Measurements from ENCODE around the gene OXER1. TPM values are rescaled to one million over a fixed set of nuclear protein-coding genes. Genes with fewer than 3 reads are reported as not detected.

The OXER1 gene
- total RNA-seq (under 1 TPM in 1 of 2 experiments, not detected in 1; 0.11 TPM), polyA plus RNA-seq (0.15 TPM)

- no peak for DNase-seq
- peaks cover 0 to 3% of the 10 kb centered on the region in 2 donors for H3K27me3 Mint-ChIP-seq
- no peaks in the 10 kb centered on the region for H3K4me1 Mint-ChIP-seq
- H3K27ac Mint-ChIP-seq: peak within 1 kb of the TSS in 3 of 8 donors; percentile 54 to 96 (median 66)
- H3K9me3 Mint-ChIP-seq: no peaks in the 10 kb centered on the region
- CTCF ChIA-PET: no interaction called here
- H3K27ac ChIP-seq (ENCODE audit: low read depth, low read length): no peak within 1 kb of the TSS
- POLR2A ChIA-PET: no interaction called here
- no peaks in the 10 kb centered on the region for H3K4me1 ChIP-seq (ENCODE audit: insufficient read depth, low read length)
- no peaks in the 10 kb centered on the region for H3K36me3 ChIP-seq (ENCODE audit: insufficient read depth, low read length)
- H3K27me3 ChIP-seq (ENCODE audit: insufficient read depth, low read length, poor library complexity, severe bottlenecking): no peaks in the 10 kb centered on the region
- H3K36me3 Mint-ChIP-seq: peaks cover 0 to 8% (median 4%) of the 10 kb centered on the region in 3 donors
- H3K9me3 ChIP-seq (ENCODE audit: low read length): no peaks in the 10 kb centered on the region
- H3K4me3 ChIP-seq (ENCODE audit: low read length): no peak within 1 kb of the TSS
- no peak within 1 kb of the TSS for H3K4me3 Mint-ChIP-seq
These were observed at the start of gene OXER1 for GRCh38 chr2:42764096-42764495. TSS of gene OXER1 (minus strand) at chr2:42764135. CDS start at chr2:42764062, 73 bp downstream.

- peaks cover 0 to 5% (median 0%) of the 10 kb centered on the region in 5 donors for H3K9me3 Mint-ChIP-seq
- peak overlapping the region in 6 of 8 donors; percentile 12 to 89 (median 80) for H3K27ac Mint-ChIP-seq
- CTCF ChIA-PET: interaction anchor here (1.3 to 2.7 kb wide), 2 partner anchors 15 to 18 kb away, joined by 5 to 13 read pairs; no protein-coding TSS in a partner anchor
These were observed 49.1 kb upstream of the OXER1 start for GRCh38 chr2:42812899-42813479.

GRCh38 chr2:42810971-42811811 is 47.3 kb upstream of the OXER1 start:
- peak overlapping the region; percentile 97 to 99 (median 98) for H3K27ac Mint-ChIP-seq
- POLR2A ChIA-PET: interaction anchor here (0.8 to 3.0 kb wide), 11 partner anchors 8 to 1550 kb away, joined by 3 to 22 read pairs (median 4); partner anchors contain the start of genes CAMKMT, PREPL, THADA and ZFP36L2
- DNase-seq: peak in 4 of 5 donors; percentile 37 to 67 (median 57)
- H3K36me3 Mint-ChIP-seq: peaks cover 0 to 12% (median 0%) of the 10 kb centered on the region in 3 donors
- H3K9me3 Mint-ChIP-seq: peaks cover 0 to 5% (median 0%) of the 10 kb centered on the region in 5 donors
- no peaks in the 10 kb centered on the region for H3K36me3 ChIP-seq (ENCODE audit: insufficient read depth, low read length)
- H3K9me3 ChIP-seq (ENCODE audit: low read length): no peaks in the 10 kb centered on the region
- CTCF ChIA-PET: interaction anchor here (0.7 to 2.3 kb wide), 5 partner anchors 8 to 69 kb away, joined by 3 to 25 read pairs (median 5); no protein-coding TSS in a partner anchor
- H3K4me3 Mint-ChIP-seq: peak overlapping the region; percentile 89 to 98 (median 94)
- H3K27ac ChIP-seq (ENCODE audit: low read depth, low read length): peak overlapping the region; percentile 86
- H3K27me3 ChIP-seq (ENCODE audit: insufficient read depth, low read length, poor library complexity, severe bottlenecking): no peaks in the 10 kb centered on the region
- peaks cover 0 to 6% of the 10 kb centered on the region in 2 donors for H3K27me3 Mint-ChIP-seq
- H3K4me3 ChIP-seq (ENCODE audit: low read length): peak overlapping the region; percentile 79
- peaks cover 17 to 28% (median 25%) of the 10 kb centered on the region in 3 donors for H3K4me1 Mint-ChIP-seq
- H3K4me1 ChIP-seq (ENCODE audit: insufficient read depth, low read length): peaks cover 4% of the 10 kb centered on the region

More at GRCh38 chr2:42812899-42813479, 49.1 kb upstream of the OXER1 start:
- Histone ChIP-seq H3K9me3 (ENCODE audit: low read length) (no peaks in the 10 kb centered on the region), H3K27me3 (ENCODE audit: insufficient read depth, low read length, poor library complexity, severe bottlenecking) (no peaks in the 10 kb centered on the region), H3K4me1 (ENCODE audit: insufficient read depth, low read length) (peaks cover 4% of the 10 kb centered on the region), H3K36me3 (ENCODE audit: insufficient read depth, low read length) (no peaks in the 10 kb centered on the region), H3K27ac (ENCODE audit: low read depth, low read length) (no peak overlapping the region), H3K4me3 (ENCODE audit: low read length) (no peak overlapping the region)
- Mint-ChIP-seq H3K4me3 (peak overlapping the region in 3 of 7 donors; percentile 32 to 82 (median 74)), H3K27me3 (peaks cover 0 to 12% of the 10 kb centered on the region in 2 donors), H3K36me3 (peaks cover 0 to 12% (median 0%) of the 10 kb centered on the region in 3 donors), H3K4me1 (peaks cover 17 to 28% (median 25%) of the 10 kb centered on the region in 3 donors)
- POLR2A ChIA-PET: no interaction called here
- DNase-seq: no peak

GRCh38 chr2:42810121-42810970 is 46.4 kb upstream of the OXER1 start:
- peak overlapping the region; percentile 97 to 99 (median 98) for H3K27ac Mint-ChIP-seq
- H3K4me3 ChIP-seq (ENCODE audit: low read length): peak overlapping the region; percentile 79
- CTCF ChIA-PET: interaction anchor here (0.7 to 2.3 kb wide), 7 partner anchors 9 to 1375 kb away, joined by 3 to 25 read pairs (median 5); no protein-coding TSS in a partner anchor
- peaks cover 0 to 12% (median 0%) of the 10 kb centered on the region in 3 donors for H3K36me3 Mint-ChIP-seq
- H3K4me1 Mint-ChIP-seq: peaks cover 17 to 28% (median 25%) of the 10 kb centered on the region in 3 donors
- no peaks in the 10 kb centered on the region for H3K27me3 ChIP-seq (ENCODE audit: insufficient read depth, low read length, poor library complexity, severe bottlenecking)
- DNase-seq: peak; percentile 85 to 98 (median 94)
- peak overlapping the region; percentile 89 to 98 (median 94) for H3K4me3 Mint-ChIP-seq
- peak overlapping the region; percentile 86 for H3K27ac ChIP-seq (ENCODE audit: low read depth, low read length)
- H3K36me3 ChIP-seq (ENCODE audit: insufficient read depth, low read length): no peaks in the 10 kb centered on the region
- no peaks in the 10 kb centered on the region for H3K9me3 ChIP-seq (ENCODE audit: low read length)
- peaks cover 0 to 5% (median 0%) of the 10 kb centered on the region in 5 donors for H3K9me3 Mint-ChIP-seq
- POLR2A ChIA-PET: interaction anchor here (0.6 to 3.0 kb wide), 13 partner anchors 9 to 1551 kb away, joined by 3 to 22 read pairs (median 4); partner anchors contain the start of genes CAMKMT, PREPL, THADA and ZFP36L2
- H3K27me3 Mint-ChIP-seq: peaks cover 0 to 6% of the 10 kb centered on the region in 2 donors
- H3K4me1 ChIP-seq (ENCODE audit: insufficient read depth, low read length): peaks cover 4% of the 10 kb centered on the region

GRCh38 chr2:42809819-42810120 is 45.8 kb upstream of the OXER1 start:
- POLR2A ChIA-PET: interaction anchor here (0.9 to 3.0 kb wide), 6 partner anchors 9 to 786 kb away, joined by 3 to 22 read pairs (median 5); partner anchors contain the start of gene THADA
- Histone ChIP-seq H3K9me3 (ENCODE audit: low read length) (no peaks in the 10 kb centered on the region), H3K36me3 (ENCODE audit: insufficient read depth, low read length) (no peaks in the 10 kb centered on the region), H3K27ac (ENCODE audit: low read depth, low read length) (peak overlapping the region; percentile 86), H3K4me1 (ENCODE audit: insufficient read depth, low read length) (peaks cover 4% of the 10 kb centered on the region), H3K4me3 (ENCODE audit: low read length) (peak overlapping the region; percentile 59), H3K27me3 (ENCODE audit: insufficient read depth, low read length, poor library complexity, severe bottlenecking) (no peaks in the 10 kb centered on the region)
- Mint-ChIP-seq H3K27ac (peak overlapping the region; percentile 88 to 98 (median 92)), H3K4me3 (peak overlapping the region; percentile 73 to 97 (median 81)), H3K9me3 (peaks cover 0 to 5% (median 0%) of the 10 kb centered on the region in 5 donors), H3K27me3 (peaks cover 0 to 6% of the 10 kb centered on the region in 2 donors), H3K4me1 (peaks cover 17 to 28% (median 25%) of the 10 kb centered on the region in 3 donors), H3K36me3 (peaks cover 0 to 12% (median 0%) of the 10 kb centered on the region in 3 donors)
- DNase-seq: no peak
- CTCF ChIA-PET: interaction anchor here (1.0 to 2.3 kb wide), 5 partner anchors 13 to 1376 kb away, joined by 3 to 25 read pairs (median 4); no protein-coding TSS in a partner anchor

- peaks cover 17 to 28% (median 25%) of the 10 kb centered on the region in 3 donors for H3K4me1 Mint-ChIP-seq
- Histone ChIP-seq H3K4me3 (ENCODE audit: low read length) (peak overlapping the region; percentile 59), H3K9me3 (ENCODE audit: low read length) (no peaks in the 10 kb centered on the region), H3K36me3 (ENCODE audit: insufficient read depth, low read length) (no peaks in the 10 kb centered on the region), H3K27ac (ENCODE audit: low read depth, low read length) (peak overlapping the region; percentile 86), H3K27me3 (ENCODE audit: insufficient read depth, low read length, poor library complexity, severe bottlenecking) (no peaks in the 10 kb centered on the region), H3K4me1 (ENCODE audit: insufficient read depth, low read length) (peaks cover 4% of the 10 kb centered on the region)
- DNase-seq: no peak
- ChIA-PET POLR2A (interaction anchor here (1.6 to 3.0 kb wide), 3 partner anchors 8 to 787 kb away, joined by 4 to 22 read pairs (median 6); partner anchors contain the start of gene THADA), CTCF (interaction anchor here (0.6 to 1.5 kb wide), 2 partner anchors 11 to 13 kb away, joined by 3 to 4 read pairs; no protein-coding TSS in a partner anchor)
- peaks cover 0 to 5% (median 0%) of the 10 kb centered on the region in 5 donors for H3K9me3 Mint-ChIP-seq
- peak overlapping the region; percentile 73 to 97 (median 81) for H3K4me3 Mint-ChIP-seq
- H3K27ac Mint-ChIP-seq: peak overlapping the region; percentile 88 to 98 (median 92)
- H3K27me3 Mint-ChIP-seq: peaks cover 0 to 6% of the 10 kb centered on the region in 2 donors
- H3K36me3 Mint-ChIP-seq: peaks cover 0 to 12% (median 0%) of the 10 kb centered on the region in 3 donors
These were observed 45.3 kb upstream of the OXER1 start for GRCh38 chr2:42809131-42809818.
